K562 (cell line): ENCODE measurements around the gene C1GALT1C1L. TPM values are rescaled to one million over a fixed set of nuclear protein-coding genes. Genes with fewer than 3 reads are reported as not detected.

ENCODE experiments used
- ATF1 ChIP-seq, 2 experiments: fragments of 450-650 bp in 1 of 2; IDR thresholded peaks; 2 replicates each; pipeline ENCODE4 v1.6.1; 2016; ENCODE audit warnings: missing compliant biosample characterization in 1 of 2, missing genetic modification characterization in 1 of 2
- CHCHD3 ChIP-seq: fragments of 250-450 bp; sonication (Bioruptor Pico); IDR thresholded peaks from 2 replicates; pipeline ENCODE4 v2.1.2; 2022; ENCODE audit warnings: mild to moderate bottlenecking
- CREB1 ChIP-seq, 2 experiments: sonication (generic) in 1 of 2; formaldehyde crosslinking in 1 of 2; IDR thresholded peaks; 2 replicates each; pipeline versions ENCODE4 v1.6.1 to v1.8.0; 2012 to 2022; ENCODE audit warnings: inconsistent platforms in 1 of 2, mild to moderate bottlenecking in 1 of 2, missing genetic modification reagents in 1 of 2, moderate library complexity in 1 of 2
- CTBP1 ChIP-seq: fragments of 450-650 bp; IDR thresholded peaks from 2 replicates; pipeline ENCODE4 v1.6.1; 2016; ENCODE audit warnings: borderline replicate concordance
- CXXC5 ChIP-seq: fragments of 250-450 bp; sonication (Bioruptor Pico); IDR thresholded peaks from 2 replicates; pipeline ENCODE4 v1.8.0; 2022; ENCODE audit warnings: inconsistent platforms, mild to moderate bottlenecking, moderate library complexity
- ESRRB ChIP-seq: fragments of 250-450 bp; sonication (Bioruptor Pico); IDR thresholded peaks from 2 replicates; pipeline ENCODE4 v1.5.0; 2020; ENCODE audit warnings: mild to moderate bottlenecking, moderate library complexity, borderline replicate concordance
- FOXJ3 ChIP-seq: sonication (generic); formaldehyde crosslinking; IDR thresholded peaks from 2 replicates; pipeline ENCODE4 v1.4.0; 2020; ENCODE audit warnings: mild to moderate bottlenecking, missing genetic modification reagents
- GABPB2 ChIP-seq: fragments of 250-450 bp; sonication (Bioruptor Pico); conservative IDR thresholded peaks from 2 replicates; pipeline ENCODE4 v1.5.1; 2021; ENCODE audit warnings: mild to moderate bottlenecking
- HEY1 ChIP-seq: fragments of 250-450 bp; sonication (Bioruptor Pico); IDR thresholded peaks from 2 replicates; pipeline ENCODE4 v1.5.0; 2020; ENCODE audit warnings: mild to moderate bottlenecking, moderate library complexity, borderline replicate concordance
- KAT2B ChIP-seq: IDR thresholded peaks from one replicate; pipeline ENCODE4 v1.6.1; 2012; ENCODE audit warnings: low read depth, mild to moderate bottlenecking, control low read depth, inconsistent platforms, low read length, moderate library complexity
- MAFF ChIP-seq: IDR thresholded peaks from 2 replicates; pipeline ENCODE4 v1.6.1; 2012; ENCODE audit warnings: low read length, improper control_type of control experiment
- NCOA6 ChIP-seq: fragments of 450-650 bp; IDR thresholded peaks from 2 replicates; pipeline ENCODE4 v1.6.1; 2017; ENCODE audit warnings: mild to moderate bottlenecking
- RB1 ChIP-seq: fragments of 450-650 bp; IDR thresholded peaks from 2 replicates; pipeline ENCODE4 v1.6.1; 2017; ENCODE audit warnings: low read depth, mild to moderate bottlenecking
- RBBP5 ChIP-seq: fragments of 200-600 bp; sonication (generic); IDR thresholded peaks from 2 replicates; pipeline ENCODE4 v1.6.1; 2012; ENCODE audit warnings: borderline replicate concordance, mild to moderate bottlenecking, low read length, control low read depth, inconsistent platforms; ENCODE audit not compliant: insufficient read depth, poor library complexity, severe bottlenecking
- SAFB ChIP-seq: fragments of 200-400 bp; formaldehyde crosslinking; IDR thresholded peaks from 2 replicates; pipeline ENCODE4 v1.6.1; 2017; ENCODE audit warnings: low read depth, low read length, borderline replicate concordance
- SMAD4 ChIP-seq: fragments of 250-450 bp; sonication (Bioruptor Pico); conservative IDR thresholded peaks from 2 replicates; pipeline ENCODE4 v1.8.0; 2021; ENCODE audit warnings: inconsistent platforms, mild to moderate bottlenecking, moderate library complexity
- SMARCE1 ChIP-seq: fragments of 450-650 bp; IDR thresholded peaks from 2 replicates; pipeline ENCODE4 v1.7.1; 2016; ENCODE audit warnings: mild to moderate bottlenecking
- SP2 ChIP-seq: IDR thresholded peaks from 2 replicates; pipeline ENCODE4 v1.6.1; 2011; ENCODE audit warnings: mild to moderate bottlenecking, low read depth, low read length, moderate library complexity; ENCODE audit not compliant: poor library complexity, severe bottlenecking; ENCODE audit errors: extremely low read depth
- TRIM24 ChIP-seq, 2 experiments: fragments of 450-650 bp; IDR thresholded peaks; 2 replicates each; pipeline ENCODE4 v1.6.1; 2016
- ZBTB7A ChIP-seq: IDR thresholded peaks from 2 replicates; pipeline ENCODE4 v1.6.1; 2011; ENCODE audit warnings: low read depth, mild to moderate bottlenecking, low read length, moderate library complexity, borderline replicate concordance; ENCODE audit not compliant: control insufficient read depth
- ZBTB8A ChIP-seq: fragments of 450-650 bp; IDR thresholded peaks from 2 replicates; pipeline ENCODE4 v1.6.1; 2018; ENCODE audit warnings: mild to moderate bottlenecking, moderate library complexity; ENCODE audit not compliant: partially characterized antibody
- ZNF584 ChIP-seq: fragments of 200-800 bp; sonication (Bioruptor generic); IDR thresholded peaks from 2 replicates; pipeline ENCODE4 v1.6.1; 2016; ENCODE audit warnings: low read depth, mild to moderate bottlenecking, missing genetic modification characterization, missing compliant biosample characterization
- polyA plus RNA-seq, 8 experiments: library from polyadenylated mRNA; depleted of rRNA in 4 of 8; stranded (reverse) in 5 of 8; unstranded in 3 of 8; fragments of >200 nt; fragmentation: Nextera tagmentation in 2 of 8; fragmentation: Illumina TruSeq in 1 of 8; extraction: Ambion mirVana in 2 of 8; extraction: Trizol in 1 of 8; gene quantifications; 2 replicates each; pipeline versions ENCODE4 v1.2.1 to v1.2.3, GENCODE V29; 2011 to 2014; ENCODE audit warnings: inconsistent platforms in 1 of 8, missing spikeins in 1 of 8
- total RNA-seq, 7 experiments: library from RNA; depleted of rRNA in 6 of 7; stranded (reverse); fragments of >200 nt in 6 of 7; fragmentation: Illumina TruSeq in 2 of 7; extraction: Trizol in 2 of 7; gene quantifications; 2 replicates each; pipeline versions ENCODE4 v1.2.1 to v1.2.3, GENCODE V29; 2011 to 2021; ENCODE audit warnings: low replicate concordance in 1 of 7
- TF ChIP-seq, protein P1 (sequence below): sonication (generic); formaldehyde crosslinking; IDR thresholded peaks from 2 replicates; pipeline ENCODE4 v1.8.0; 2023; ENCODE audit warnings: mild to moderate bottlenecking, missing genetic modification reagents

The C1GALT1C1L gene
- total and polyA plus RNA-seq, 9 of the 15 experiments (the other 6 are each of a cell fraction or from before 2014, with no cell fraction given), result 1.0 to 4.4 (median 1.9) TPM

- TF ChIP-seq, protein P1, sequence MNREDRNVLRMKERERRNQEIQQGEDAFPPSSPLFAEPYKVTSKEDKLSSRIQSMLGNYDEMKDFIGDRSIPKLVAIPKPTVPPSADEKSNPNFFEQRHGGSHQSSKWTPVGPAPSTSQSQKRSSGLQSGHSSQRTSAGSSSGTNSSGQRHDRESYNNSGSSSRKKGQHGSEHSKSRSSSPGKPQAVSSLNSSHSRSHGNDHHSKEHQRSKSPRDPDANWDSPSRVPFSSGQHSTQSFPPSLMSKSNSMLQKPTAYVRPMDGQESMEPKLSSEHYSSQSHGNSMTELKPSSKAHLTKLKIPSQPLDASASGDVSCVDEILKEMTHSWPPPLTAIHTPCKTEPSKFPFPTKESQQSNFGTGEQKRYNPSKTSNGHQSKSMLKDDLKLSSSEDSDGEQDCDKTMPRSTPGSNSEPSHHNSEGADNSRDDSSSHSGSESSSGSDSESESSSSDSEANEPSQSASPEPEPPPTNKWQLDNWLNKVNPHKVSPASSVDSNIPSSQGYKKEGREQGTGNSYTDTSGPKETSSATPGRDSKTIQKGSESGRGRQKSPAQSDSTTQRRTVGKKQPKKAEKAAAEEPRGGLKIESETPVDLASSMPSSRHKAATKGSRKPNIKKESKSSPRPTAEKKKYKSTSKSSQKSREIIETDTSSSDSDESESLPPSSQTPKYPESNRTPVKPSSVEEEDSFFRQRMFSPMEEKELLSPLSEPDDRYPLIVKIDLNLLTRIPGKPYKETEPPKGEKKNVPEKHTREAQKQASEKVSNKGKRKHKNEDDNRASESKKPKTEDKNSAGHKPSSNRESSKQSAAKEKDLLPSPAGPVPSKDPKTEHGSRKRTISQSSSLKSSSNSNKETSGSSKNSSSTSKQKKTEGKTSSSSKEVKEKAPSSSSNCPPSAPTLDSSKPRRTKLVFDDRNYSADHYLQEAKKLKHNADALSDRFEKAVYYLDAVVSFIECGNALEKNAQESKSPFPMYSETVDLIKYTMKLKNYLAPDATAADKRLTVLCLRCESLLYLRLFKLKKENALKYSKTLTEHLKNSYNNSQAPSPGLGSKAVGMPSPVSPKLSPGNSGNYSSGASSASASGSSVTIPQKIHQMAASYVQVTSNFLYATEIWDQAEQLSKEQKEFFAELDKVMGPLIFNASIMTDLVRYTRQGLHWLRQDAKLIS, result 0 out of 2 replicates have a peak, but pooled peaks have one; percentile 16
- TF ChIP-seq ZBTB8A, result no peak
- TF ChIP-seq SMARCE1, result no peak
- 0 out of 2 replicates have a peak, but pooled peaks have one; percentile 29 for TF ChIP-seq SAFB
- peak; percentile 34; the same call in 1 of the 2 replicates for TF ChIP-seq ZBTB7A
- peak; percentile 58 for TF ChIP-seq CXXC5 (CRISPR knock-in tag)
- TF ChIP-seq RBBP5, result peak; percentile 72
- TF ChIP-seq FOXJ3 (CRISPR knock-in tag), result no peak
- no peak for TF ChIP-seq KAT2B
- TF ChIP-seq RB1, result peak; percentile 34; the same call in 1 of the 2 replicates
- TF ChIP-seq SP2, result peak; percentile 83
- TF ChIP-seq TRIM24 (IDR thresholded peaks at IDR 0.05), result no peak
- TF ChIP-seq ZNF584 (CRISPR knock-in tag), result no peak
- peak; percentile 78 for TF ChIP-seq NCOA6
- TF ChIP-seq CREB1 (IDR thresholded peaks at IDR 0.05), result peak; percentile 61
- peak; percentile 76; the same call in 1 of the 2 replicates for TF ChIP-seq CREB1 (CRISPR knock-in tag; IDR thresholded peaks at IDR 0.05)
- TF ChIP-seq MAFF, result no peak
- TF ChIP-seq GABPB2, result no peak
- no peak for TF ChIP-seq ESRRB (CRISPR knock-in tag)
- TF ChIP-seq SMAD4 (CRISPR knock-in tag), result 0 out of 2 replicates have a peak, but pooled peaks have one; percentile 33
- no peak for TF ChIP-seq CHCHD3 (CRISPR knock-in tag)
- 0 out of 2 replicates have a peak, but pooled peaks have one; percentile 42 for TF ChIP-seq CTBP1
- no peak for TF ChIP-seq ATF1 (CRISPR knock-in tag; IDR thresholded peaks at IDR 0.05)
- TF ChIP-seq ATF1 (tag; IDR thresholded peaks at IDR 0.05), result peak; percentile 87
- no peak for TF ChIP-seq HEY1 (CRISPR knock-in tag)
Observed at GRCh38 chr2:43637030-43637803, 39.0 kb downstream of the C1GALT1C1L start, which contains the start of gene PLEKHH2 (continued).
